OCI-LY3 (cell line): ENCODE data around the gene AQP9.

ENCODE experiments used
- CTCF ChIP-seq: fragments of 200-600, 300-600 bp; sonication (generic); IDR thresholded peaks from 2 replicates; pipeline ENCODE4 v1.5.1; 2014; ENCODE audit warnings: antibody characterized with exemption, low read length, low read depth
- EZH2phosphoT487 ChIP-seq: fragments of 200-600 bp; shearing (Covaris generic); IDR thresholded peaks from 2 replicates; pipeline ENCODE4 v1.6.1; 2018; ENCODE audit warnings: antibody characterized with exemption, mixed run types, low read depth

GRCh38 chr15:58163985-58164384, 25.8 kb downstream of the AQP9 start:
- TF ChIP-seq CTCF (no peak), EZH2phosphoT487 (no peak)
